DND-41 (cell line): ENCODE results near the gene HECTD2.
"Not testable (repeated sequence)": the region's sequence is repeated elsewhere in the genome, so short reads cannot be mapped to it uniquely, and the experiment has no call there.

Experiments used
- ATAC-seq: fragments of 200-7000 bp; cut with Tn5 transposase; 3 replicates; pipeline ENCODE4 v1.9.1; 2021; ENCODE audit warnings: low read depth; ENCODE audit not compliant: insufficient read depth
- DNase-seq: peaks from one replicate; pipeline ENCODE4 v3.0.0-alpha.2; 2020
- H2AFZ ChIP-seq: 2 replicates; pipeline ENCODE4 v1.6.0; 2012; ENCODE audit warnings: low read depth, low read length
- H3K27ac ChIP-seq: 2 replicates; pipeline ENCODE4 v1.5.1; 2012; ENCODE audit warnings: low read length, inconsistent platforms
- H3K27me3 ChIP-seq: fragments of 200-600 bp; sonication (generic); 2 replicates; pipeline ENCODE4 v1.6.0; 2012; ENCODE audit warnings: low read length, mild to moderate bottlenecking, inconsistent platforms; ENCODE audit not compliant: insufficient read depth, poor library complexity
- H3K36me3 ChIP-seq: 2 replicates; pipeline ENCODE4 v1.5.1; 2012; ENCODE audit warnings: low read length, inconsistent platforms; ENCODE audit not compliant: insufficient read depth
- H3K4me1 ChIP-seq: 2 replicates; pipeline ENCODE4 v1.5.1; 2012; ENCODE audit warnings: mild to moderate bottlenecking, low read length; ENCODE audit not compliant: insufficient read depth
- H3K4me2 ChIP-seq: 2 replicates; pipeline ENCODE4 v1.6.0; 2012; ENCODE audit warnings: mild to moderate bottlenecking, moderate library complexity, low read length, inconsistent platforms; ENCODE audit not compliant: insufficient read depth
- H3K4me3 ChIP-seq, 2 experiments: fragments of 200-600 bp in 1 of 2; shearing (Covaris generic) in 1 of 2; 2 replicates each; pipeline ENCODE4 v1.5.1; 2012 to 2016; ENCODE audit warnings: inconsistent platforms in 2 of 2, low read length in 2 of 2, mild to moderate bottlenecking in 2 of 2, low read depth in 1 of 2, moderate library complexity in 1 of 2
- H3K79me2 ChIP-seq: 2 replicates; pipeline ENCODE4 v1.6.0; 2012; ENCODE audit warnings: low read length, inconsistent platforms; ENCODE audit not compliant: insufficient read depth
- H3K9ac ChIP-seq: 2 replicates; pipeline ENCODE4 v1.6.0; 2012; ENCODE audit warnings: low read depth, mild to moderate bottlenecking, inconsistent platforms, low read length, moderate library complexity
- H3K9me3 ChIP-seq: 2 replicates; pipeline ENCODE4 v1.5.1; 2012; ENCODE audit warnings: low read length, moderate library complexity, mild to moderate bottlenecking, inconsistent platforms; ENCODE audit not compliant: insufficient read depth, severe bottlenecking
- H4K20me1 ChIP-seq: 2 replicates; pipeline ENCODE4 v1.6.0; 2012; ENCODE audit warnings: low read length; ENCODE audit not compliant: insufficient read depth
- EZH2 ChIP-seq: IDR thresholded peaks from 3 replicates; pipeline ENCODE4 v1.6.1; 2012; ENCODE audit warnings: borderline replicate concordance, low read depth, mild to moderate bottlenecking, moderate library complexity, low read length, inconsistent platforms; ENCODE audit not compliant: severe bottlenecking
- TF ChIP-seq, protein P1 (sequence below): IDR thresholded peaks from 2 replicates; pipeline ENCODE4 v1.5.1; 2012; ENCODE audit warnings: borderline replicate concordance, low read length, moderate library complexity, mild to moderate bottlenecking; ENCODE audit not compliant: poor library complexity, severe bottlenecking; ENCODE audit errors: extremely low read depth

Gene HECTD2

DNA sequence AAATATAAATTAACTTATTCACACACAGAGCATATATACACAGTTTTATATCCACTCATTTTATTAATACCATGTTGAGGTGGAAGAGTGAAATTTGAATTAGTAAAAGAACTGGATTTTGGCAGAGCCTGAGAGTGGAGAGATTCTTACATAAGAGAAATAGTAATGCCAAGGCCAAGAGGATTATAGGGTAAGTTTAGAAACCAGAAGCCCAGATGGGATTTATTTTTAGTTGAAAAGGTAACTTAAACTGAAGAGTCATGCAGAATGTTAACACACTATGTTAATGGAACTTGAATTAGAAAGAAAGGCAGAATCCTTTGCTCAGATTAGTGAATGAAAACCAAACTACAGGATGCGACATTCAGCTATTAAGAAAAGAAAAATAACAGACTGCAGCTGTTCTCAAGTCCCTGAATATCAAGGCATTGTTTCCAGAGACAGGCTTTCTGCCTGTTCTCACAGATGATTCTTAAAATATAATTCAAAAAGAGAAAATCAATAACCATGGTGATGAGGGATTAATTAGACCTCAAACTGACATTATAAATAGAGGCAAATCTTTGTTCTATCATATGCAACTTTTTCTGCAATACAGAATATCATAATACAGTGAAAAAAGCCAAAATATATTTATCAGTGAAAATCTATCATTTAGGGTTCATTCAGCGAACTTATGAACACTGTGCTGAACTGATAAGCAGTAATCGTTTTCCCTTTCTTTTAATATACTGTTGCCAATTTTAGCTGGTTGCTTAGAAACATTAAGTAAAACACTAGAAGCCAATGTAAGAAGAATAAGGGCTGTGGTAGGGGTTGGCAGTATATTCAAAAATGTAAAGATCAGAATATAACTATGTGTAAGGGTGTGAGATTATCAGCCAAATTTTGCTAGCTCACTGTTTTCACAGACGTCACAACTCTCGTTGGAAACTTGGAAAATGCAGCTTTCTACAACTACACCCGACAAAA is 34.4 kb downstream of the HECTD2 start:
- Histone ChIP-seq H3K9ac (no peak overlapping the region), H3K4me3 (no peak overlapping the region), H3K79me2 (no peaks in the 10 kb centered on the region), H3K9me3 (peaks cover 2% of the 10 kb centered on the region), H3K36me3 (no peaks in the 10 kb centered on the region), H2AFZ (no peak overlapping the region), H3K4me1 (no peaks in the 10 kb centered on the region), H3K27me3 (no peaks in the 10 kb centered on the region), H3K4me2 (no peak overlapping the region), H3K27ac (no peak overlapping the region), H4K20me1 (no peaks in the 10 kb centered on the region)
- no peak for ATAC-seq
- no peak for DNase-seq
- no peak for TF ChIP-seq EZH2
- TF ChIP-seq, protein P1, sequence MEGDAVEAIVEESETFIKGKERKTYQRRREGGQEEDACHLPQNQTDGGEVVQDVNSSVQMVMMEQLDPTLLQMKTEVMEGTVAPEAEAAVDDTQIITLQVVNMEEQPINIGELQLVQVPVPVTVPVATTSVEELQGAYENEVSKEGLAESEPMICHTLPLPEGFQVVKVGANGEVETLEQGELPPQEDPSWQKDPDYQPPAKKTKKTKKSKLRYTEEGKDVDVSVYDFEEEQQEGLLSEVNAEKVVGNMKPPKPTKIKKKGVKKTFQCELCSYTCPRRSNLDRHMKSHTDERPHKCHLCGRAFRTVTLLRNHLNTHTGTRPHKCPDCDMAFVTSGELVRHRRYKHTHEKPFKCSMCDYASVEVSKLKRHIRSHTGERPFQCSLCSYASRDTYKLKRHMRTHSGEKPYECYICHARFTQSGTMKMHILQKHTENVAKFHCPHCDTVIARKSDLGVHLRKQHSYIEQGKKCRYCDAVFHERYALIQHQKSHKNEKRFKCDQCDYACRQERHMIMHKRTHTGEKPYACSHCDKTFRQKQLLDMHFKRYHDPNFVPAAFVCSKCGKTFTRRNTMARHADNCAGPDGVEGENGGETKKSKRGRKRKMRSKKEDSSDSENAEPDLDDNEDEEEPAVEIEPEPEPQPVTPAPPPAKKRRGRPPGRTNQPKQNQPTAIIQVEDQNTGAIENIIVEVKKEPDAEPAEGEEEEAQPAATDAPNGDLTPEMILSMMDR, result no peak

DNA sequence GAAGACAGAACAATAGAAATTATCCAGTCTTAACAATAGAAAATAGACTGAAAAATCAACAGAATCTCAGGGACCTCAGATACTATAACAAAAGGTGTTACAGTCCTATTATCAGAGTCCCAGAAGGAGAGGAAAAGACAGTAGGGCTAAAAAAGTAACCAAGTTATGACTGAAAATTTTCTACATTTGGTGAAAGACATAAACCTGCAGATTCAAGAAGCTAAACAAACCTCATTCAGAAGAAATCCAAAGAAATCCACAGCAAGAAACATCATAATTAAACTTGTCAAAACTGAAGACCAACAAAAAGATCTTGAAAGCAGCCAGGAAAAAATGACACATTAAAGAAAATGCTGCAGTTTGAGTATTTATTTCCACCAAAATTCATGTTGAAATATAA is 41.9 kb downstream of the HECTD2 start:
- H3K27ac ChIP-seq, result no peak overlapping the region
- no peaks in the 10 kb centered on the region for H3K27me3 ChIP-seq
- no peak overlapping the region for H2AFZ ChIP-seq
- no peak overlapping the region for H3K4me2 ChIP-seq
- TF ChIP-seq EZH2, result no peak
- TF ChIP-seq, protein P1, result no peak
- H3K79me2 ChIP-seq, result no peaks in the 10 kb centered on the region
- H3K36me3 ChIP-seq, result no peaks in the 10 kb centered on the region
- no peak overlapping the region for H3K4me3 ChIP-seq
- ATAC-seq, result no peak
- no peaks in the 10 kb centered on the region for H3K4me1 ChIP-seq
- H4K20me1 ChIP-seq, result no peaks in the 10 kb centered on the region
- DNase-seq, result no peak
- peaks cover 20% of the 10 kb centered on the region for H3K9me3 ChIP-seq
- H3K9ac ChIP-seq, result no peak overlapping the region

DNA sequence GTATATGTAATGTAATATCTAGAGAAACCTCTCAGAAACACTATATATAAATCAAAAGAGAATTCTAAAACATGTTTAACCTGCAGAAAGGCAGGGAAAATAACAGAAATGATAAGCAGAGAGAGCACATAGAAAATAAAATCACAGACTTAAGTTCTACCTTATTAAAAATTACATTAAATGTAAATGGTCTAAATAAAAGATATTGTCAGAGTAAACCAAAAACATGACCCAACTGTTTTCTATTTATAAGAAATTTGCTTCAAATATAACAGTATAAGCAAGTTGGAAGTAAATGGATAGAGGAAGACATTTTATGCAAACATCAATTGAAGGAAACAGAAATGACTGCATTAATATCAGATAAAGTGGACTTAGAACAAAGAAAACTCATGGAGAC is 43.4 kb downstream of the HECTD2 start:
- H3K4me1 ChIP-seq, result no peaks in the 10 kb centered on the region
- H2AFZ ChIP-seq, result no peak overlapping the region
- H3K9ac ChIP-seq, result no peak overlapping the region
- H4K20me1 ChIP-seq, result no peaks in the 10 kb centered on the region
- no peaks in the 10 kb centered on the region for H3K27me3 ChIP-seq
- ATAC-seq, result no peak
- no peak overlapping the region for H3K4me2 ChIP-seq
- no peaks in the 10 kb centered on the region for H3K36me3 ChIP-seq
- no peak overlapping the region for H3K27ac ChIP-seq
- H3K9me3 ChIP-seq, result peaks cover 20% of the 10 kb centered on the region
- no peak overlapping the region for H3K4me3 ChIP-seq
- no peak for TF ChIP-seq EZH2
- no peak for DNase-seq
- H3K79me2 ChIP-seq, result no peaks in the 10 kb centered on the region

DNA sequence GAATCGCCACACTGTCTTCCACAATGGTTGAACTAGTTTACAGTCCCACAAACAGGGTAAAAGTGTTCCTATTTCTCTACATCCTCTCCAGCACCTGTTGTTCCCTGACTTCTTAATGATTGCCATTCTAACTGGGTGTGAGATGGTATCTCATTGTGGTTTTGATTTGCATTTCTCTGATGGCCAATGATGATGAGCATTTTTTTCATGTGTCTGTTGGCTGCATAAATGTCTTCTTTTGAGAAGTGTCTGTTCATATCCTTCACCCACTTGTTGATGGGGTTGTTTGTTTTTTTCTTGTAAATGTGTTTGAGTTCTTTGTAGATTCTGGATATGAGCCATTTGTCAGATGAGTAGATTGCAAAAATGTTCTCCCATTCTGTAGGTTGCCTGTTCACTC is 45.0 kb downstream of the HECTD2 start:
- not testable (repeated sequence) for H3K4me1 ChIP-seq, H3K27ac ChIP-seq, H3K79me2 ChIP-seq, H3K4me2 ChIP-seq, H4K20me1 ChIP-seq, H2AFZ ChIP-seq, H3K9ac ChIP-seq, H3K27me3 ChIP-seq, ATAC-seq, H3K36me3 ChIP-seq, H3K4me3 ChIP-seq, DNase-seq
- peaks cover 20% of the 10 kb centered on the region for H3K9me3 ChIP-seq
